Measurements from ENCODE around the gene PLEKHG5.
"Not testable (repeated sequence)": the region's sequence is repeated elsewhere in the genome, so short reads cannot be mapped to it uniquely, and the experiment has no call there.

Gene PLEKHG5

GRCh38 chr1:6444377-6444776 is 47.1 kb downstream of the PLEKHG5 start:
- Histone ChIP-seq H3K9me3 (ENCODE audit: control insufficient read depth, low read depth, low read length) (no peaks in the 10 kb centered on the region), H3K36me3 (ENCODE audit: control insufficient read depth, low read depth, low read length) (no peaks in the 10 kb centered on the region), H3K4me1 (ENCODE audit: control insufficient read depth, low read depth, low read length) (peaks cover 7% of the 10 kb centered on the region), H3K4me3 (ENCODE audit: low read length) (no peak overlapping the region), H3K9ac (ENCODE audit: low read length) (no peak overlapping the region), H3K27me3 (ENCODE audit: control insufficient read depth, insufficient read depth, low read length) (peaks cover 22% of the 10 kb centered on the region), H3K27ac (ENCODE audit: low read length) (no peak overlapping the region)

GRCh38 chr1:6443339-6444115 is 47.9 kb downstream of the PLEKHG5 start:
- no peaks in the 10 kb centered on the region for H3K36me3 ChIP-seq (ENCODE audit: control insufficient read depth, low read depth, low read length)
- H3K9me3 ChIP-seq (ENCODE audit: control insufficient read depth, low read depth, low read length) = no peaks in the 10 kb centered on the region
- H3K4me1 ChIP-seq (ENCODE audit: control insufficient read depth, low read depth, low read length) = peaks cover 5% of the 10 kb centered on the region
- no peak overlapping the region for H3K4me3 ChIP-seq (ENCODE audit: low read length)
- no peak overlapping the region for H3K27ac ChIP-seq (ENCODE audit: low read length)
- H3K9ac ChIP-seq (ENCODE audit: low read length) = no peak overlapping the region
- peaks cover 26% of the 10 kb centered on the region for H3K27me3 ChIP-seq (ENCODE audit: control insufficient read depth, insufficient read depth, low read length)

GRCh38 chr1:6441586-6441985 is 49.9 kb downstream of the PLEKHG5 start:
- no peaks in the 10 kb centered on the region for H3K9me3 ChIP-seq (ENCODE audit: control insufficient read depth, low read depth, low read length)
- H3K9ac ChIP-seq (ENCODE audit: low read length) = no peak overlapping the region
- H3K27me3 ChIP-seq (ENCODE audit: control insufficient read depth, insufficient read depth, low read length) = peaks cover 26% of the 10 kb centered on the region
- H3K36me3 ChIP-seq (ENCODE audit: control insufficient read depth, low read depth, low read length) = no peaks in the 10 kb centered on the region
- no peak overlapping the region for H3K27ac ChIP-seq (ENCODE audit: low read length)
- no peak overlapping the region for H3K4me3 ChIP-seq (ENCODE audit: low read length)
- peaks cover 2% of the 10 kb centered on the region for H3K4me1 ChIP-seq (ENCODE audit: control insufficient read depth, low read depth, low read length)

GRCh38 chr1:6440198-6441126 is 51.0 kb downstream of the PLEKHG5 start:
- no peak overlapping the region for H3K27ac ChIP-seq (ENCODE audit: low read length)
- no peaks in the 10 kb centered on the region for H3K9me3 ChIP-seq (ENCODE audit: control insufficient read depth, low read depth, low read length)
- no peak overlapping the region for H3K9ac ChIP-seq (ENCODE audit: low read length)
- no peaks in the 10 kb centered on the region for H3K4me1 ChIP-seq (ENCODE audit: control insufficient read depth, low read depth, low read length)
- H3K27me3 ChIP-seq (ENCODE audit: control insufficient read depth, insufficient read depth, low read length) = peaks cover 26% of the 10 kb centered on the region
- peak overlapping the region; percentile 37 for H3K4me3 ChIP-seq (ENCODE audit: low read length)
- no peaks in the 10 kb centered on the region for H3K36me3 ChIP-seq (ENCODE audit: control insufficient read depth, low read depth, low read length)

- Histone ChIP-seq H3K9ac (ENCODE audit: low read length) (no peak overlapping the region), H3K27me3 (ENCODE audit: control insufficient read depth, insufficient read depth, low read length) (peaks cover 26% of the 10 kb centered on the region), H3K27ac (ENCODE audit: low read length) (no peak overlapping the region), H3K9me3 (ENCODE audit: control insufficient read depth, low read depth, low read length) (no peaks in the 10 kb centered on the region), H3K36me3 (ENCODE audit: control insufficient read depth, low read depth, low read length) (no peaks in the 10 kb centered on the region), H3K4me1 (ENCODE audit: control insufficient read depth, low read depth, low read length) (no peaks in the 10 kb centered on the region), H3K4me3 (ENCODE audit: low read length) (no peak overlapping the region)
These were observed 53.4 kb downstream of the PLEKHG5 start for GRCh38 chr1:6438047-6438525.

GRCh38 chr1:6437012-6437700 is 54.3 kb downstream of the PLEKHG5 start:
- H3K4me1 ChIP-seq (ENCODE audit: control insufficient read depth, low read depth, low read length); H3K4me3 ChIP-seq (ENCODE audit: low read length); H3K9ac ChIP-seq (ENCODE audit: low read length); H3K27ac ChIP-seq (ENCODE audit: low read length); H3K9me3 ChIP-seq (ENCODE audit: control insufficient read depth, low read depth, low read length); H3K36me3 ChIP-seq (ENCODE audit: control insufficient read depth, low read depth, low read length): not testable (repeated sequence)
- H3K27me3 ChIP-seq (ENCODE audit: control insufficient read depth, insufficient read depth, low read length) = peaks cover 26% of the 10 kb centered on the region

- not testable (repeated sequence) for H3K9ac ChIP-seq (ENCODE audit: low read length); H3K9me3 ChIP-seq (ENCODE audit: control insufficient read depth, low read depth, low read length); H3K27ac ChIP-seq (ENCODE audit: low read length); H3K4me3 ChIP-seq (ENCODE audit: low read length); H3K4me1 ChIP-seq (ENCODE audit: control insufficient read depth, low read depth, low read length); H3K36me3 ChIP-seq (ENCODE audit: control insufficient read depth, low read depth, low read length)
- peaks cover 18% of the 10 kb centered on the region for H3K27me3 ChIP-seq (ENCODE audit: control insufficient read depth, insufficient read depth, low read length)
These were observed 55.2 kb downstream of the PLEKHG5 start for GRCh38 chr1:6436277-6436676.

GRCh38 chr1:6435547-6435946 is 55.9 kb downstream of the PLEKHG5 start:
- Histone ChIP-seq H3K4me3 (ENCODE audit: low read length) (no peak overlapping the region), H3K36me3 (ENCODE audit: control insufficient read depth, low read depth, low read length) (no peaks in the 10 kb centered on the region), H3K27me3 (ENCODE audit: control insufficient read depth, insufficient read depth, low read length) (peaks cover 12% of the 10 kb centered on the region), H3K4me1 (ENCODE audit: control insufficient read depth, low read depth, low read length) (no peaks in the 10 kb centered on the region), H3K9me3 (ENCODE audit: control insufficient read depth, low read depth, low read length) (no peaks in the 10 kb centered on the region), H3K9ac (ENCODE audit: low read length) (no peak overlapping the region), H3K27ac (ENCODE audit: low read length) (no peak overlapping the region)

GRCh38 chr1:6435129-6435528 is 56.3 kb downstream of the PLEKHG5 start:
- Histone ChIP-seq H3K4me1 (ENCODE audit: control insufficient read depth, low read depth, low read length) (no peaks in the 10 kb centered on the region), H3K9ac (ENCODE audit: low read length) (no peak overlapping the region), H3K27me3 (ENCODE audit: control insufficient read depth, insufficient read depth, low read length) (peaks cover 12% of the 10 kb centered on the region), H3K36me3 (ENCODE audit: control insufficient read depth, low read depth, low read length) (no peaks in the 10 kb centered on the region), H3K27ac (ENCODE audit: low read length) (no peak overlapping the region), H3K4me3 (ENCODE audit: low read length) (no peak overlapping the region), H3K9me3 (ENCODE audit: control insufficient read depth, low read depth, low read length) (no peaks in the 10 kb centered on the region)

GRCh38 chr1:6434186-6434585 is 57.3 kb downstream of the PLEKHG5 start:
- H3K9me3 ChIP-seq (ENCODE audit: control insufficient read depth, low read depth, low read length) = no peaks in the 10 kb centered on the region

More at GRCh38 chr1:6434186-6434585, 57.3 kb downstream of the PLEKHG5 start:
- H3K4me1 ChIP-seq (ENCODE audit: control insufficient read depth, low read depth, low read length) = no peaks in the 10 kb centered on the region
- peaks cover 5% of the 10 kb centered on the region for H3K27me3 ChIP-seq (ENCODE audit: control insufficient read depth, insufficient read depth, low read length)
- no peak overlapping the region for H3K9ac ChIP-seq (ENCODE audit: low read length)
- H3K4me3 ChIP-seq (ENCODE audit: low read length) = no peak overlapping the region
- no peaks in the 10 kb centered on the region for H3K36me3 ChIP-seq (ENCODE audit: control insufficient read depth, low read depth, low read length)
- no peak overlapping the region for H3K27ac ChIP-seq (ENCODE audit: low read length)

Data from iPS-18a (cell line).